Stimulated activated CD4-positive, alpha-beta T cell treated with anti-CD3 and anti-CD28 coated beads, Interleukin-15, amount 100 ng/mL, for 48 hours (primary cell): ENCODE data around the gene TTLL5.

Source experiments
- DNase-seq, 2 donors: peaks; one replicate each; pipeline ENCODE4 v3.0.0-alpha.2; 2020; ENCODE audit warnings: low read depth in 2 of 2

Gene TTLL5

GRCh38 chr14:75732888-75733287 is 71.8 kb downstream of the TTLL5 start:
- no peak for DNase-seq

GRCh38 chr14:75734854-75735253 is 73.8 kb downstream of the TTLL5 start:
- no peak for DNase-seq

GRCh38 chr14:75736845-75737485 is 75.9 kb downstream of the TTLL5 start:
- no peak for DNase-seq

GRCh38 chr14:75738192-75738591 is 77.1 kb downstream of the TTLL5 start:
- no peak for DNase-seq

- no peak for DNase-seq
Observed at GRCh38 chr14:75742867-75743266, 81.8 kb downstream of the TTLL5 start.

GRCh38 chr14:75747899-75748298 is 86.9 kb downstream of the TTLL5 start:
- DNase-seq = no peak

- no peak for DNase-seq
Observed at GRCh38 chr14:75748336-75748735, 87.3 kb downstream of the TTLL5 start.

- no peak for DNase-seq
Observed at GRCh38 chr14:75751296-75751695, 90.2 kb downstream of the TTLL5 start.

- no peak for DNase-seq
Observed at GRCh38 chr14:75752086-75752485, 91.0 kb downstream of the TTLL5 start.

- DNase-seq = no peak
Observed at GRCh38 chr14:75752907-75753594, 92.0 kb downstream of the TTLL5 start.

- no peak for DNase-seq
Observed at GRCh38 chr14:75753696-75754095, 92.7 kb downstream of the TTLL5 start.

GRCh38 chr14:75757644-75758402 is 96.8 kb downstream of the TTLL5 start:
- DNase-seq = no peak

- no peak for DNase-seq
Observed at GRCh38 chr14:75764020-75764419, 103.0 kb downstream of the TTLL5 start.

- no peak for DNase-seq
Observed at GRCh38 chr14:75769047-75769685, 108.1 kb downstream of the TTLL5 start.

- DNase-seq = no peak
Observed at GRCh38 chr14:75770635-75771034, 109.6 kb downstream of the TTLL5 start.

GRCh38 chr14:75771595-75771994 is 110.5 kb downstream of the TTLL5 start:
- no peak for DNase-seq

GRCh38 chr14:75773046-75773445 is 112.0 kb downstream of the TTLL5 start:
- no peak for DNase-seq

GRCh38 chr14:75781096-75781495 is 120.0 kb downstream of the TTLL5 start:
- no peak for DNase-seq

GRCh38 chr14:75783184-75783583 is 122.1 kb downstream of the TTLL5 start:
- DNase-seq = no peak

GRCh38 chr14:75783602-75784313 is 122.7 kb downstream of the TTLL5 start:
- no peak for DNase-seq

GRCh38 chr14:75784314-75784686 is 123.3 kb downstream of the TTLL5 start:
- DNase-seq = no peak

- DNase-seq = no peak
Observed at GRCh38 chr14:75793806-75794205, 132.8 kb downstream of the TTLL5 start.
